GM23338 (cell line): ENCODE measurements around the gene GJA1. TPM values are rescaled to one million over a fixed set of nuclear protein-coding genes. Genes with fewer than 3 reads are reported as not detected.

Experiments
- ATAC-seq: fragments of 200-7000 bp; cut with Tn5 transposase; 3 replicates; pipeline ENCODE4 v1.9.1; 2020
- DNase-seq: peaks from one replicate; pipeline ENCODE4 v3.0.0-alpha.2; 2015; ENCODE audit warnings: low spot score
- H2AFZ ChIP-seq: fragments of 200-600 bp; sonication (generic); 2 replicates; pipeline ENCODE4 v1.8.0; 2016; ENCODE audit warnings: antibody characterized with exemption, mild to moderate bottlenecking, moderate library complexity
- H3F3A ChIP-seq: fragments of 200-600 bp; sonication (generic); replicated peaks from 2 replicates; pipeline ENCODE4 v1.8.0; 2017; ENCODE audit warnings: antibody characterized with exemption, mixed run types, low read depth
- H3K27ac ChIP-seq: fragments of 200-600 bp; sonication (generic); 2 replicates; pipeline ENCODE4 v1.6.1; 2016; ENCODE audit warnings: low read depth
- H3K27me3 ChIP-seq: fragments of 200-600 bp; sonication (generic); 2 replicates; pipeline ENCODE4 v1.8.0; 2016; ENCODE audit warnings: mild to moderate bottlenecking, mixed run types, moderate library complexity; ENCODE audit not compliant: insufficient read depth
- H3K36me3 ChIP-seq: fragments of 200-600 bp; sonication (generic); 2 replicates; pipeline ENCODE4 v1.8.0; 2016; ENCODE audit warnings: mild to moderate bottlenecking; ENCODE audit not compliant: insufficient read depth
- H3K4me1 ChIP-seq: fragments of 200-600 bp; sonication (generic); 2 replicates; pipeline ENCODE4 v1.8.0; 2016; ENCODE audit warnings: mild to moderate bottlenecking, moderate library complexity; ENCODE audit not compliant: insufficient read depth
- H3K4me2 ChIP-seq: fragments of 200-600 bp; sonication (generic); 2 replicates; pipeline ENCODE4 v1.7.1; 2017; ENCODE audit warnings: mixed run types
- H3K4me3 ChIP-seq: fragments of 200-600 bp; sonication (generic); 2 replicates; pipeline ENCODE4 v1.6.1; 2016; ENCODE audit warnings: mixed run types
- H3K79me2 ChIP-seq: fragments of 200-600 bp; sonication (generic); replicated peaks from 2 replicates; pipeline ENCODE4 v1.8.0; 2017; ENCODE audit warnings: mild to moderate bottlenecking; ENCODE audit not compliant: insufficient read depth
- H3K9me2 ChIP-seq: fragments of 200-600 bp; sonication (generic); 2 replicates; pipeline ENCODE4 v1.8.0; 2017; ENCODE audit not compliant: insufficient read depth
- H4K20me1 ChIP-seq: fragments of 200-600 bp; sonication (generic); replicated peaks from 2 replicates; pipeline ENCODE4 v1.8.0; 2017; ENCODE audit warnings: mild to moderate bottlenecking; ENCODE audit not compliant: insufficient read depth
- H3K27ac Mint-ChIP-seq: 2 replicates; pipeline ENCODE4 v1.8.0; 2020; ENCODE audit warnings: inconsistent platforms, mild to moderate bottlenecking, moderate library complexity, mixed read lengths
- H3K27me3 Mint-ChIP-seq: 3 replicates; pipeline ENCODE4 v1.8.0; 2022; ENCODE audit warnings: low read depth, mild to moderate bottlenecking, moderate library complexity, mixed read lengths, inconsistent platforms; ENCODE audit not compliant: insufficient read depth, poor library complexity
- H3K36me3 Mint-ChIP-seq: 3 replicates; pipeline ENCODE4 v1.8.0; 2021; ENCODE audit warnings: low read depth, mild to moderate bottlenecking, inconsistent platforms, moderate library complexity, mixed read lengths
- H3K4me1 Mint-ChIP-seq: 3 replicates; pipeline ENCODE4 v1.8.0; 2020; ENCODE audit warnings: mild to moderate bottlenecking, inconsistent platforms, mixed read lengths
- H3K4me3 Mint-ChIP-seq: 3 replicates; pipeline ENCODE4 v1.8.0; 2021; ENCODE audit warnings: moderate library complexity, mild to moderate bottlenecking, inconsistent platforms, mixed read lengths
- H3K9me3 Mint-ChIP-seq: 3 replicates; pipeline ENCODE4 v1.8.0; 2020; ENCODE audit warnings: moderate library complexity, mild to moderate bottlenecking, inconsistent platforms, mixed read lengths
- CREB1 ChIP-seq: fragments of 250-450 bp; sonication (Bioruptor Pico); IDR thresholded peaks from 2 replicates; pipeline ENCODE4 v1.5.0; 2020; ENCODE audit warnings: low read depth, mild to moderate bottlenecking, moderate library complexity
- CTCF ChIP-seq, 2 experiments: fragments of 200-600 bp in 1 of 2; sonication (generic) in 1 of 2; conservative IDR thresholded peaks; 2 replicates each; pipeline versions ENCODE4 v1.5.1 to v1.6.1; 2016 to 2017; ENCODE audit warnings: antibody characterized with exemption in 2 of 2, low read depth in 2 of 2, mild to moderate bottlenecking in 2 of 2, moderate library complexity in 1 of 2
- ETS1 ChIP-seq: IDR thresholded peaks from 2 replicates; pipeline ENCODE4 v1.6.1; 2016; ENCODE audit warnings: antibody characterized with exemption
- EZH2 ChIP-seq: fragments of 200-600 bp; sonication (generic); IDR thresholded peaks from one replicate; pipeline ENCODE4 v1.8.0; 2017; ENCODE audit warnings: antibody characterized with exemption, mild to moderate bottlenecking, low read depth; ENCODE audit not compliant: unreplicated experiment
- EZH2phosphoT487 ChIP-seq: fragments of 200-600 bp; sonication (generic); IDR thresholded peaks from one replicate; pipeline ENCODE4 v1.8.1; 2018; ENCODE audit warnings: antibody characterized with exemption; ENCODE audit not compliant: unreplicated experiment
- JUNB ChIP-seq: IDR thresholded peaks from one replicate; pipeline ENCODE4 v1.6.1; 2016; ENCODE audit warnings: antibody characterized with exemption; ENCODE audit not compliant: unreplicated experiment
- NANOG ChIP-seq: IDR thresholded peaks from 2 replicates; pipeline ENCODE4 v1.6.1; 2016; ENCODE audit warnings: antibody characterized with exemption, borderline replicate concordance
- POLR2AphosphoS5 ChIP-seq: IDR thresholded peaks from 2 replicates; pipeline ENCODE4 v1.6.1; 2016; ENCODE audit warnings: antibody characterized with exemption, low read depth
- REST ChIP-seq: IDR thresholded peaks from one replicate; pipeline ENCODE4 v1.6.1; 2018; ENCODE audit warnings: antibody characterized with exemption; ENCODE audit not compliant: unreplicated experiment
- STAT1 ChIP-seq: IDR thresholded peaks from one replicate; pipeline ENCODE4 v1.6.1; 2016; ENCODE audit warnings: antibody characterized with exemption; ENCODE audit not compliant: unreplicated experiment
- ZNF114 ChIP-seq: fragments of 250-450 bp; sonication (Bioruptor Pico); IDR thresholded peaks from 2 replicates; pipeline ENCODE4 v1.5.0; 2020; ENCODE audit warnings: mild to moderate bottlenecking, moderate library complexity
- ZNF331 ChIP-seq: fragments of 250-450 bp; sonication (Bioruptor Pico); IDR thresholded peaks from 2 replicates; pipeline ENCODE4 v1.5.0; 2020; ENCODE audit warnings: low read depth, mild to moderate bottlenecking, moderate library complexity
- polyA plus RNA-seq: library from polyadenylated mRNA; unstranded; fragments of >200 nt; fragmentation: Nextera tagmentation; extraction: Ambion mirVana; gene quantifications from 2 replicates; pipeline ENCODE4 v1.2.1, GENCODE V29; 2016
- total RNA-seq: library from RNA; depleted of rRNA; stranded (reverse); fragments of >200 nt; shearing (Covaris generic); gene quantifications from 2 replicates; pipeline ENCODE4 v1.2.3, GENCODE V29; 2014
- TF ChIP-seq, protein P1 (sequence below): fragments of 250-450 bp; sonication (Bioruptor Pico); IDR thresholded peaks from 2 replicates; pipeline ENCODE4 v1.5.0; 2020; ENCODE audit warnings: mild to moderate bottlenecking, moderate library complexity

Gene GJA1
- total and polyA plus RNA-seq, 2 experiments from 2014 or later = 262 to 609 TPM

DNA sequence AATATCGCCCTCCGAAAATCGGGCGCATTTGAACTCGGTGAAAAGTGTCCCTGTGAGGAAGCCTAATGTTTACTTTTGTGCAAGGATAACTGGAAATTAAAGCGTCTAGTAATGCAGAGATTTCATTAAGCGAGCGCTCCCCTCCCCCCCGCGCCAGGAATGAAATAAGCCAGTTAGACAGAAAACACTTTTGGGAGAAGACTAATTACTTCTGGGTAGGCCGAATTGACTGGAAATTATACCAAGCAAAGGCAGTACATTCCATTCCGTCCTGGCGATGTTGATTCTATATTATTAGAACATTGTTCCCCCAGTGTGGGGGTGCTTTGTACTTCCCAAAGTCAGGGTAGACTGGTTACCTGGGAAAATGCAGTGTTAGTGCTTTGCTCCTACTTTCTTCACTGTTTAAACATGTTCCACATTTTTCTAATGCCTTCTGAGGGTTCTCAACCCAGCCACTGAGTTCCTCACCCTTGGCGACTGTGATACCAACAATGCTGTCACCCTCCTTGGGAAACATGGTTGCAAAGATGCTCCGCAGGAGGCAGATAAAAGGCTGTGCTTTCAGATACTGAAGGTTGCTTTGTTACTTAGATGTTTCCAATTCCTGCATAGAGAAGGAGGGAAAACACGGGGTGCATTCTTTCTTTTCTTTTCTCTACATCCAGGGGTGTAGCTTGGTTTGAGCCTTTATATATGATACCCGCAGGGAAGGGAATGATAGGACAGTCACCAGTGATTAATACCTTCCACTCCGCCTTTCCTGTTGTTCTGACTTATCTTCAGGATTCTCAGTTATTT is 2.6 kb downstream of the GJA1 start:
- peaks cover 31% of the 10 kb centered on the region for H4K20me1 ChIP-seq
- H3K9me3 Mint-ChIP-seq = peaks cover 8% of the 10 kb centered on the region
- DNase-seq = peak; percentile 95
- ATAC-seq = peak; percentile 79
- peaks cover 55% of the 10 kb centered on the region for H3K36me3 Mint-ChIP-seq
- peaks cover 99% of the 10 kb centered on the region for H3K79me2 ChIP-seq
- H3F3A ChIP-seq = no peaks in the 10 kb centered on the region; the same call in 1 of the 2 replicates
- no peaks in the 10 kb centered on the region for H3K9me2 ChIP-seq
- peak overlapping the region; percentile 92 for H3K4me3 Mint-ChIP-seq
- peaks cover 47% of the 10 kb centered on the region for H3K4me1 ChIP-seq
- H3K27ac ChIP-seq = peak overlapping the region; percentile 99
- peak overlapping the region; percentile 82 for H3K4me2 ChIP-seq
- no peak overlapping the region for H2AFZ ChIP-seq
- TF ChIP-seq, protein P1, sequence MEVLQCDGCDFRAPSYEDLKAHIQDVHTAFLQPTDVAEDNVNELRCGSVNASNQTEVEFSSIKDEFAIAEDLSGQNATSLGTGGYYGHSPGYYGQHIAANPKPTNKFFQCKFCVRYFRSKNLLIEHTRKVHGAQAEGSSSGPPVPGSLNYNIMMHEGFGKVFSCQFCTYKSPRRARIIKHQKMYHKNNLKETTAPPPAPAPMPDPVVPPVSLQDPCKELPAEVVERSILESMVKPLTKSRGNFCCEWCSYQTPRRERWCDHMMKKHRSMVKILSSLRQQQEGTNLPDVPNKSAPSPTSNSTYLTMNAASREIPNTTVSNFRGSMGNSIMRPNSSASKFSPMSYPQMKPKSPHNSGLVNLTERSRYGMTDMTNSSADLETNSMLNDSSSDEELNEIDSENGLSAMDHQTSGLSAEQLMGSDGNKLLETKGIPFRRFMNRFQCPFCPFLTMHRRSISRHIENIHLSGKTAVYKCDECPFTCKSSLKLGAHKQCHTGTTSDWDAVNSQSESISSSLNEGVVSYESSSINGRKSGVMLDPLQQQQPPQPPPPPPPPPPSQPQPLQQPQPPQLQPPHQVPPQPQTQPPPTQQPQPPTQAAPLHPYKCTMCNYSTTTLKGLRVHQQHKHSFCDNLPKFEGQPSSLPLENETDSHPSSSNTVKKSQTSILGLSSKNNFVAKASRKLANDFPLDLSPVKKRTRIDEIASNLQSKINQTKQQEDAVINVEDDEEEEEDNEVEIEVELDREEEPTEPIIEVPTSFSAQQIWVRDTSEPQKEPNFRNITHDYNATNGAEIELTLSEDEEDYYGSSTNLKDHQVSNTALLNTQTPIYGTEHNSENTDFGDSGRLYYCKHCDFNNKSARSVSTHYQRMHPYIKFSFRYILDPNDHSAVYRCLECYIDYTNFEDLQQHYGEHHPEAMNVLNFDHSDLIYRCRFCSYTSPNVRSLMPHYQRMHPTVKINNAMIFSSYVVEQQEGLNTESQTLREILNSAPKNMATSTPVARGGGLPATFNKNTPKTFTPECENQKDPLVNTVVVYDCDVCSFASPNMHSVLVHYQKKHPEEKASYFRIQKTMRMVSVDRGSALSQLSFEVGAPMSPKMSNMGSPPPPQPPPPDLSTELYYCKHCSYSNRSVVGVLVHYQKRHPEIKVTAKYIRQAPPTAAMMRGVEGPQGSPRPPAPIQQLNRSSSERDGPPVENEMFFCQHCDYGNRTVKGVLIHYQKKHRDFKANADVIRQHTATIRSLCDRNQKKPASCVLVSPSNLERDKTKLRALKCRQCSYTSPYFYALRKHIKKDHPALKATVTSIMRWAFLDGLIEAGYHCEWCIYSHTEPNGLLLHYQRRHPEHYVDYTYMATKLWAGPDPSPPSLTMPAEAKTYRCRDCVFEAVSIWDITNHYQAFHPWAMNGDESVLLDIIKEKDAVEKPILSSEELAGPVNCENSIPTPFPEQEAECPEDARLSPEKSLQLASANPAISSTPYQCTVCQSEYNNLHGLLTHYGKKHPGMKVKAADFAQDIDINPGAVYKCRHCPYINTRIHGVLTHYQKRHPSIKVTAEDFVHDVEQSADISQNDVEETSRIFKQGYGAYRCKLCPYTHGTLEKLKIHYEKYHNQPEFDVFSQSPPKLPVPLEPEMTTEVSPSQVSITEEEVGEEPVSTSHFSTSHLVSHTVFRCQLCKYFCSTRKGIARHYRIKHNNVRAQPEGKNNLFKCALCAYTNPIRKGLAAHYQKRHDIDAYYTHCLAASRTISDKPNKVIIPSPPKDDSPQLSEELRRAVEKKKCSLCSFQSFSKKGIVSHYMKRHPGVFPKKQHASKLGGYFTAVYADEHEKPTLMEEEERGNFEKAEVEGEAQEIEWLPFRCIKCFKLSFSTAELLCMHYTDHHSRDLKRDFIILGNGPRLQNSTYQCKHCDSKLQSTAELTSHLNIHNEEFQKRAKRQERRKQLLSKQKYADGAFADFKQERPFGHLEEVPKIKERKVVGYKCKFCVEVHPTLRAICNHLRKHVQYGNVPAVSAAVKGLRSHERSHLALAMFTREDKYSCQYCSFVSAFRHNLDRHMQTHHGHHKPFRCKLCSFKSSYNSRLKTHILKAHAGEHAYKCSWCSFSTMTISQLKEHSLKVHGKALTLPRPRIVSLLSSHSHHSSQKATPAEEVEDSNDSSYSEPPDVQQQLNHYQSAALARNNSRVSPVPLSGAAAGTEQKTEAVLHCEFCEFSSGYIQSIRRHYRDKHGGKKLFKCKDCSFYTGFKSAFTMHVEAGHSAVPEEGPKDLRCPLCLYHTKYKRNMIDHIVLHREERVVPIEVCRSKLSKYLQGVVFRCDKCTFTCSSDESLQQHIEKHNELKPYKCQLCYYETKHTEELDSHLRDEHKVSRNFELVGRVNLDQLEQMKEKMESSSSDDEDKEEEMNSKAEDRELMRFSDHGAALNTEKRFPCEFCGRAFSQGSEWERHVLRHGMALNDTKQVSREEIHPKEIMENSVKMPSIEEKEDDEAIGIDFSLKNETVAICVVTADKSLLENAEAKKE = peak; percentile 53
- TF ChIP-seq ZNF331 (CRISPR knock-in tag) (no peak), CTCF (conservative IDR thresholded peaks at IDR 0.05; ENCODE audit: low read depth in 2 of 2) (no peak), REST (no peak), JUNB (no peak), POLR2AphosphoS5 (peak; percentile 78; the same call in 1 of the 2 replicates), EZH2phosphoT487 (no peak), ETS1 (no peak), ZNF114 (no peak), CREB1 (CRISPR knock-in tag) (no peak), NANOG (peak; percentile 86; the same call in 1 of the 2 replicates), EZH2 (no peak), STAT1 (no peak)
- H3K27ac Mint-ChIP-seq = peak overlapping the region; percentile 97
- peaks cover 42% of the 10 kb centered on the region for H3K4me1 Mint-ChIP-seq
- H3K27me3 Mint-ChIP-seq = peaks cover 9% of the 10 kb centered on the region
- peak overlapping the region; percentile 69 for H3K4me3 ChIP-seq
- H3K36me3 ChIP-seq = peaks cover 4% of the 10 kb centered on the region; the same call in 1 of the 2 replicates
- no peaks in the 10 kb centered on the region for H3K27me3 ChIP-seq
